Kidney (tissue), 14 donors: ENCODE results near the gene MAGI3. TPM values are rescaled to one million over a fixed set of nuclear protein-coding genes. Genes with fewer than 3 reads are reported as not detected.

Experiments
- DNase-seq, 5 donors: peaks; one replicate each; pipeline ENCODE4 v3.0.0-alpha.2; 2013 to 2020
- FAIRE-seq: peaks from 2 replicates; lab custom pipeline; 2012; peaks lifted over from hg19 to GRCh38; lab: Jason Lieb, UNC
- H3K27ac ChIP-seq, 2 donors: one replicate each; pipeline ENCODE4 v1.7.0; 2013; ENCODE audit warnings: low read depth in 2 of 2, low read length in 2 of 2, inconsistent platforms in 1 of 2
- H3K27me3 ChIP-seq: one replicate; pipeline ENCODE4 v1.7.1; 2013; ENCODE audit warnings: low read length, inconsistent platforms; ENCODE audit not compliant: control insufficient read depth, insufficient read depth
- H3K36me3 ChIP-seq, 3 donors: one replicate each; pipeline versions ENCODE4 v1.7.0 to v1.7.1; 2013; ENCODE audit warnings: low read length in 3 of 3, control low read depth in 1 of 3, inconsistent platforms in 1 of 3; ENCODE audit not compliant: insufficient read depth in 3 of 3, control insufficient read depth in 2 of 3
- H3K4me1 ChIP-seq, 3 donors: one replicate each; pipeline versions ENCODE4 v1.7.0 to v1.7.1; 2013; ENCODE audit warnings: low read length in 3 of 3, inconsistent platforms in 1 of 3, low read depth in 1 of 3; ENCODE audit not compliant: control insufficient read depth in 2 of 3, insufficient read depth in 2 of 3
- H3K4me3 ChIP-seq, 3 donors: one replicate each; pipeline versions ENCODE4 v1.7.0 to v1.8.1; 2013; ENCODE audit warnings: low read length in 3 of 3, control low read depth in 1 of 3, inconsistent platforms in 1 of 3
- H3K9ac ChIP-seq, 3 donors: one replicate each; pipeline versions ENCODE4 v1.7.0 to v1.7.1; 2013; ENCODE audit warnings: low read length in 3 of 3, control low read depth in 1 of 3, inconsistent platforms in 1 of 3
- H3K9me3 ChIP-seq, 3 donors: one replicate each; pipeline versions ENCODE4 v1.7.0 to v1.7.1; 2013; ENCODE audit warnings: low read length in 3 of 3, control low read depth in 1 of 3, inconsistent platforms in 1 of 3; ENCODE audit not compliant: control insufficient read depth in 2 of 3, insufficient read depth in 1 of 3
- CTCF ChIP-seq: IDR thresholded peaks from 3 replicates; pipeline ENCODE4 v1.5.1; 2012; ENCODE audit warnings: mild to moderate bottlenecking, moderate library complexity, borderline replicate concordance; ENCODE audit not compliant: insufficient read depth; ENCODE audit errors: extremely low read depth
- intact Hi-C: fragments of 100-400 bp; cut with DNase I; formaldehyde crosslinking; loops from one replicate; pipeline ENCODE4 v1.11.1; 2022
- polyA plus RNA-seq: library from polyadenylated mRNA; stranded (reverse); fragments of 350-450 nt; fragmentation: Illumina TruSeq; extraction: RNeasy Lipid Tissue Mini Kit (QIAGEN cat#74804); gene quantifications from one replicate; pipeline ENCODE4 v1.2.3, GENCODE V29; 2014; ENCODE audit warnings: low read depth, low replicate concordance; ENCODE audit not compliant: insufficient read depth
- total RNA-seq: library from RNA; stranded (reverse); fragmentation: NEBNext Ultra II Directional; extraction: Animal tissue kit (Norgen Biotek cat#: 25700); gene quantifications from one replicate; pipeline ENCODE4 v1.2.1, GENCODE V29; 2021
- donor health status: control.
- donor health status: control.
- donor health status: control.
- donor health status: control.
- donor health status: control.
- donor health status: DM: yes; HTN: yes; CAD: no.
- donor health status: Normal renal cell carcinoma (clear cell type).

Gene MAGI3
- total and polyA plus RNA-seq, 2 donors from 2014 or later = 5.6 to 25.9 TPM

GRCh38 chr1:113543110-113543509 lies 152.8 kb downstream of the MAGI3 start:
- TF ChIP-seq CTCF = no peak
- H3K27me3 ChIP-seq = no peaks in the 10 kb centered on the region
- intact Hi-C loops = no loop called here

GRCh38 chr1:113545210-113545609 lies 154.9 kb downstream of the MAGI3 start:
- H3K27ac ChIP-seq = no peak overlapping the region
- no peaks in the 10 kb centered on the region for H3K9me3 ChIP-seq
- no peak overlapping the region for H3K9ac ChIP-seq
- no peak overlapping the region for H3K4me3 ChIP-seq
- FAIRE-seq = no peak
- intact Hi-C loops = no loop called here
- no peaks in the 10 kb centered on the region for H3K27me3 ChIP-seq
- TF ChIP-seq CTCF = no peak
- no peak for DNase-seq
- H3K36me3 ChIP-seq = no peaks in the 10 kb centered on the region
- no peaks in the 10 kb centered on the region for H3K4me1 ChIP-seq

More at GRCh38 chr1:113543110-113543509, 152.8 kb downstream of the MAGI3 start:
- Histone ChIP-seq H3K36me3 (no peaks in the 10 kb centered on the region), H3K4me3 (no peak overlapping the region), H3K9me3 (no peaks in the 10 kb centered on the region), H3K9ac (no peak overlapping the region), H3K27ac (no peak overlapping the region), H3K4me1 (no peaks in the 10 kb centered on the region)
- DNase-seq = no peak
- no peak for FAIRE-seq

DNA sequence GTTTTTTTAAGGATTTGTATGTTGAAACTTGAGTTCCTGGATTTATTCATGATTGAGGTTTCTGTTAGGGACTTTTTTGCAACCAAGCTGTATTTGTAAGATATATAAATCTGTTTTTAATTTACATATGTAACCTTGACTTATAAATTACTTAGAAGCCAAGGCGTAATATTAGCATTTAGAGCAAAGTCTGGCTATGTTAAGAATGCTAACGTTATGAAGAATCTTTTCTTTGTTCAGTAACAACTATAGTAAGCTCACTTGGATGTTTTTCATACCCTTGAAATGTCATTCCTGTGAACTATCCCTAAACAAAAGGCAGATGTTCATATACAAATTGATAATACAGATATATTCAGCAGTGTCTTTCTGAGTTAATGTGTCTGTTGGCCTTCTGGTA lies 155.3 kb downstream of the MAGI3 start:
- H3K36me3 ChIP-seq = no peaks in the 10 kb centered on the region
- DNase-seq = no peak
- no peaks in the 10 kb centered on the region for H3K4me1 ChIP-seq
- no peak for TF ChIP-seq CTCF
- H3K9ac ChIP-seq = no peak overlapping the region
- no peak for FAIRE-seq
- no peaks in the 10 kb centered on the region for H3K9me3 ChIP-seq
- intact Hi-C loops = no loop called here
- no peak overlapping the region for H3K4me3 ChIP-seq
- H3K27ac ChIP-seq = no peak overlapping the region
- no peaks in the 10 kb centered on the region for H3K27me3 ChIP-seq

- H3K9ac ChIP-seq = no peak overlapping the region
- H3K27me3 ChIP-seq = no peaks in the 10 kb centered on the region
- no peaks in the 10 kb centered on the region for H3K4me1 ChIP-seq
- H3K4me3 ChIP-seq = no peak overlapping the region
- DNase-seq = no peak
- H3K9me3 ChIP-seq = no peaks in the 10 kb centered on the region
- no peaks in the 10 kb centered on the region for H3K36me3 ChIP-seq
- no peak overlapping the region for H3K27ac ChIP-seq
- intact Hi-C loops = no loop called here
- no peak for TF ChIP-seq CTCF
- FAIRE-seq = no peak
Measured at GRCh38 chr1:113551728-113552127, 161.4 kb downstream of the MAGI3 start.
